Endothelial cell of umbilical vein (primary cell): ENCODE data around the gene SYT7. TPM values are rescaled to one million over a fixed set of nuclear protein-coding genes. Genes with fewer than 3 reads are reported as not detected.

Source experiments
- BruUV-seq: library from RNA; stranded (reverse); fragments of 400-500 nt; replicated peaks from 2 replicates; lab custom pipeline; 2021; lab: Mats Ljungman, UMichigan
- CTCF ChIA-PET: fragments of 300-600, 350-600 bp; sonication (Branson Sonifier 250); formaldehyde crosslinking; loops from one replicate; lab custom pipeline; 2021; ENCODE audit warnings: antibody characterized with exemption, inconsistent platforms; lab: Charles Lee
- POLR2A ChIA-PET: fragments of 300-600, 350-600 bp; sonication (Branson Sonifier 250); formaldehyde crosslinking; loops from one replicate; lab custom pipeline; 2021; ENCODE audit warnings: antibody characterized with exemption, inconsistent platforms; lab: Charles Lee
- DNase-seq: peaks from one replicate; pipeline ENCODE4 v3.0.0-alpha.2; 2011; ENCODE audit warnings: low read depth, low spot score
- FAIRE-seq: peaks from 2 replicates; lab custom pipeline; 2011; peaks lifted over from hg19 to GRCh38; lab: Jason Lieb, UNC
- H2AFZ ChIP-seq: 2 replicates; pipeline ENCODE4 v1.6.0; 2012; ENCODE audit warnings: low read depth, low read length, control low read depth, inconsistent platforms
- H3K27ac ChIP-seq: 2 replicates; pipeline ENCODE4 v1.5.1; 2011; ENCODE audit warnings: low read depth, mild to moderate bottlenecking, control low read depth, low read length, moderate library complexity; ENCODE audit not compliant: insufficient read depth
- H3K27me3 ChIP-seq, 2 experiments: 2 replicates each; pipeline versions ENCODE4 v1.6.0 to v1.6.1; 2011; ENCODE audit warnings: low read length in 2 of 2, mixed read lengths in 1 of 2; ENCODE audit not compliant: control insufficient read depth in 2 of 2, insufficient read depth in 2 of 2
- H3K36me3 ChIP-seq, 2 experiments: 2 replicates in 1 of 2; 3 replicates in 1 of 2; pipeline ENCODE4 v1.5.1; 2011; ENCODE audit warnings: low read length in 2 of 2, mild to moderate bottlenecking in 1 of 2, moderate library complexity in 1 of 2; ENCODE audit not compliant: control insufficient read depth in 2 of 2, insufficient read depth in 2 of 2; ENCODE audit errors: extremely low read depth in 1 of 2
- H3K4me1 ChIP-seq: 3 replicates; pipeline ENCODE4 v1.5.1; 2011; ENCODE audit warnings: mild to moderate bottlenecking, low read length; ENCODE audit not compliant: control insufficient read depth, insufficient read depth; ENCODE audit errors: extremely low read depth
- H3K4me2 ChIP-seq: 2 replicates; pipeline ENCODE4 v1.6.1; 2011; ENCODE audit warnings: low read length, control low read depth, mixed read lengths; ENCODE audit not compliant: insufficient read depth
- H3K4me3 ChIP-seq, 3 experiments: fragments of 200-600 bp in 1 of 3; sonication (generic), shearing (Covaris generic) in 1 of 3; replicated peaks in 1 of 3; 2 replicates each; pipeline ENCODE4 v1.5.1; 2011 to 2016; ENCODE audit warnings: control low read depth in 3 of 3, low read length in 3 of 3, mild to moderate bottlenecking in 2 of 3, inconsistent platforms in 1 of 3, low read depth in 1 of 3, moderate library complexity in 1 of 3; ENCODE audit not compliant: insufficient read depth in 1 of 3
- H3K79me2 ChIP-seq: 2 replicates; pipeline ENCODE4 v1.6.0; 2012; ENCODE audit warnings: low read length, inconsistent platforms; ENCODE audit not compliant: control insufficient read depth, insufficient read depth
- H3K9ac ChIP-seq: replicated peaks from 2 replicates; pipeline ENCODE3; 2011; ENCODE audit warnings: low read length, control low read depth; ENCODE audit not compliant: insufficient read depth; ENCODE audit errors: extremely low read depth
- H3K9me1 ChIP-seq: replicated peaks from 3 replicates; pipeline ENCODE4 v1.6.0; 2011; ENCODE audit warnings: mild to moderate bottlenecking, low read length; ENCODE audit not compliant: control insufficient read depth, insufficient read depth; ENCODE audit errors: extremely low read depth
- H3K9me3 ChIP-seq: replicated peaks from 2 replicates; pipeline ENCODE4 v1.5.1; 2012; ENCODE audit warnings: low read length, inconsistent platforms; ENCODE audit not compliant: control insufficient read depth, insufficient read depth
- H4K20me1 ChIP-seq: replicated peaks from 2 replicates; pipeline ENCODE3; 2011; ENCODE audit warnings: mild to moderate bottlenecking, low read length; ENCODE audit not compliant: control insufficient read depth, insufficient read depth; ENCODE audit errors: extremely low read depth
- EZH2 ChIP-seq: IDR thresholded peaks from 2 replicates; pipeline ENCODE4 v1.6.1; 2012; ENCODE audit warnings: borderline replicate concordance, low read depth, mild to moderate bottlenecking, moderate library complexity, low read length, inconsistent platforms; ENCODE audit not compliant: severe bottlenecking
- GATA2 ChIP-seq: IDR thresholded peaks from 2 replicates; pipeline ENCODE4 v1.7.0; 2011; ENCODE audit warnings: low read depth, mild to moderate bottlenecking, moderate library complexity, mixed read lengths, low read length; ENCODE audit not compliant: insufficient read length, insufficient read depth
- dilution Hi-C: fragments of 300-500 bp; cut with MboI; formaldehyde crosslinking; loops from one replicate; pipeline ENCODE4 v1.15.0; 2019; ENCODE audit warnings: low sequenced_read_pairs; ENCODE audit not compliant: extremely low pct_ligation_motif_present
- intact Hi-C: fragments of 100-400 bp; cut with micrococcal nuclease; formaldehyde crosslinking; loops from one replicate; pipeline ENCODE4 v1.10.0; 2022
- polyA plus RNA-seq, 4 experiments: library from polyadenylated mRNA; depleted of rRNA in 3 of 4; stranded (reverse) in 3 of 4; unstranded in 1 of 4; fragments of >200 nt; gene quantifications; 2 replicates each; pipeline versions ENCODE4 v1.2.1 to v1.2.3, GENCODE V29; 2011 to 2012; ENCODE audit warnings: missing spikeins in 1 of 4
- total RNA-seq: library from RNA; stranded (reverse); gene quantifications from 2 replicates; pipeline ENCODE4 v1.2.3, GENCODE V29; 2021
- TF ChIP-seq, protein P1 (sequence below), 2 donors: IDR thresholded peaks; 1 replicate in 1 of 2; 2 replicates in 1 of 2; pipeline ENCODE4 v1.5.1; 2011; ENCODE audit warnings: low read length in 2 of 2, mild to moderate bottlenecking in 2 of 2, moderate library complexity in 2 of 2, control low read depth in 1 of 2, inconsistent platforms in 1 of 2, low read depth in 1 of 2; ENCODE audit not compliant: insufficient read depth in 1 of 2; ENCODE audit errors: extremely low read depth in 1 of 2

Gene SYT7
- total and polyA plus RNA-seq, 2 donors (not counting 3 experiments of a cell fraction or from before 2014, with no cell fraction given): 0.08 to 0.55 TPM

DNA sequence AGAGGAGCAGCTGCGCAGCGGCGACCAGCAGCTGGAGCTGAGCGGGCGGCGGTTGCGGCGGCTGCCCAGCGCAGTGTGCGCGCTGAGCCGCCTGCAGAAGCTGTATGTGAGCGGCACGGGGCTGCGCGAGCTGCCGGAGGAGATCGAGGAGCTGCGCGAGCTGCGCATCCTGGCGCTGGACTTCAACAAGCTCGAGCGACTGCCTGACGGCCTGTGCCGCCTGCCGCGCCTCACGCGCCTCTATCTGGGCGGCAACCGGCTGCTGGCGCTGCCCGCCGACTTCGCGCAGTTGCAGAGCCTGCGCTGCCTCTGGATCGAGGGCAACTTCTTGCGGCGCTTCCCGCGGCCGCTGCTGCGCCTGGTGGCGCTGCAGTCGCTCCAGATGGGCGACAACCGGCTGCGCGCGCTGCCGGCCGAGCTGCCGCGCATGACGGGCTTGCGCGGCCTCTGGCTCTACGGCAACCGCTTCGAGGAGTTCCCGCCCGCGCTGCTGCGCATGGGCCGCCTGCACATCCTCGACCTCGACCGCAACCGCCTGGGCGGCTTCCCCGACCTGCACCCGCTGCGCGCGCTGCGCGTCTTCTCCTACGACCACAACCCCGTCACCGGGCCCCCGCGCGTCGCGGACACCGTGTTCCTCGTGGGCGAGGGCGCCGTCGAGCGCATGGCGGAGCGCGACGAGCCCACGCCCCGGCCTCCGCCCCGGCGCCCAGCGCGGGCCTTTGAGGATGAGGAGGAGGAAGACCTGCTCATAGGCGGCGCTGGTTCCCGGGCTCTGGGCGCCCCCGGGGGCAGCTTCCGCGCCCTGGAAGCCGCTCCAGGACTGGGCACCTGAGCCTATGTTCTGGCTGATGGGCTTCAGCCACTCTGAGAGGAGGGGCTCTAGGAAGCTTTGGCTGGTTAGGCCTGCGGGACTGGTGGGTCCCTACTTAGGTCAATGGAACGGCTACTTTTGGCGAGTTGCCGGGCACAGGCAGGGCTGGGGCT is 71.5 kb downstream of the SYT7 start:
- dilution Hi-C loops (no loop called here), intact Hi-C loops (no loop called here)
- TF ChIP-seq, protein P1, sequence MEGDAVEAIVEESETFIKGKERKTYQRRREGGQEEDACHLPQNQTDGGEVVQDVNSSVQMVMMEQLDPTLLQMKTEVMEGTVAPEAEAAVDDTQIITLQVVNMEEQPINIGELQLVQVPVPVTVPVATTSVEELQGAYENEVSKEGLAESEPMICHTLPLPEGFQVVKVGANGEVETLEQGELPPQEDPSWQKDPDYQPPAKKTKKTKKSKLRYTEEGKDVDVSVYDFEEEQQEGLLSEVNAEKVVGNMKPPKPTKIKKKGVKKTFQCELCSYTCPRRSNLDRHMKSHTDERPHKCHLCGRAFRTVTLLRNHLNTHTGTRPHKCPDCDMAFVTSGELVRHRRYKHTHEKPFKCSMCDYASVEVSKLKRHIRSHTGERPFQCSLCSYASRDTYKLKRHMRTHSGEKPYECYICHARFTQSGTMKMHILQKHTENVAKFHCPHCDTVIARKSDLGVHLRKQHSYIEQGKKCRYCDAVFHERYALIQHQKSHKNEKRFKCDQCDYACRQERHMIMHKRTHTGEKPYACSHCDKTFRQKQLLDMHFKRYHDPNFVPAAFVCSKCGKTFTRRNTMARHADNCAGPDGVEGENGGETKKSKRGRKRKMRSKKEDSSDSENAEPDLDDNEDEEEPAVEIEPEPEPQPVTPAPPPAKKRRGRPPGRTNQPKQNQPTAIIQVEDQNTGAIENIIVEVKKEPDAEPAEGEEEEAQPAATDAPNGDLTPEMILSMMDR (IDR thresholded peaks at IDR 0.05; ENCODE audit: extremely low read depth in 1 of 2, insufficient read depth in 1 of 2, low read depth in 1 of 2, low read length in 2 of 2): peak; percentile 41 to 74
- TF ChIP-seq GATA2: no peak
- TF ChIP-seq EZH2: peak; percentile 80
- BruUV-seq: no TSS peak
- Histone ChIP-seq H3K4me3 (no peak overlapping the region), H3K9ac (no peak overlapping the region), H3K4me2 (peak overlapping the region; percentile 1), H3K9me1 (no peaks in the 10 kb centered on the region), H3K79me2 (no peaks in the 10 kb centered on the region), H3K4me1 (no peaks in the 10 kb centered on the region), H3K27me3 (peaks cover 32 to 45% of the 10 kb centered on the region in 2 experiments), H3K9me3 (no peaks in the 10 kb centered on the region), H4K20me1 (no peaks in the 10 kb centered on the region), H3K27ac (no peak overlapping the region), H2AFZ (peak overlapping the region; percentile 23), H3K36me3 (no peaks in the 10 kb centered on the region)
- FAIRE-seq (peak; percentile 59), DNase-seq (peak; percentile 76)
- POLR2A ChIA-PET: no interaction called here
- CTCF ChIA-PET: interaction anchor here (0.6 to 3.1 kb wide), 10 partner anchors 8 to 129 kb away, joined by 3 to 19 read pairs (median 4); a partner anchor contains a TSS
